MM.1S (cell line): Measurements from ENCODE around the gene PSENEN.
A peak's percentile ranks its signal among the peaks of the same experiment; 100 is the strongest.

Experiments
- DNase-seq: peaks from one replicate; pipeline ENCODE4 v3.0.0-alpha.2; 2015
- H2AFZ ChIP-seq: fragments of 300-600 bp; sonication (generic); 2 replicates; pipeline ENCODE4 v1.6.0; 2016; ENCODE audit warnings: antibody characterized with exemption, low read length
- H3F3A ChIP-seq: fragments of 300-600 bp; sonication (generic); 2 replicates; pipeline ENCODE4 v1.6.1; 2016; ENCODE audit warnings: mild to moderate bottlenecking, antibody characterized with exemption, low read length, moderate library complexity, mixed read lengths; ENCODE audit not compliant: insufficient read depth
- H3K27ac ChIP-seq: fragments of 300-600 bp; sonication (generic); 2 replicates; pipeline ENCODE4 v1.5.1; 2016; ENCODE audit warnings: mild to moderate bottlenecking, low read length
- H3K27me3 ChIP-seq: fragments of 300-600 bp; sonication (generic); replicated peaks from 2 replicates; pipeline ENCODE4 v1.6.0; 2016; ENCODE audit warnings: low read length; ENCODE audit not compliant: insufficient read depth
- H3K36me3 ChIP-seq: fragments of 300-600 bp; sonication (generic); replicated peaks from 2 replicates; pipeline ENCODE4 v1.6.1; 2016; ENCODE audit warnings: mild to moderate bottlenecking, low read length, mixed read lengths; ENCODE audit not compliant: insufficient read depth
- H3K4me1 ChIP-seq: fragments of 300-600 bp; sonication (generic); 2 replicates; pipeline ENCODE4 v1.6.1; 2016; ENCODE audit warnings: low read length, mixed read lengths
- H3K4me2 ChIP-seq: fragments of 300-600 bp; sonication (generic); 2 replicates; pipeline ENCODE4 v1.6.0; 2016; ENCODE audit warnings: low read depth, low read length
- H3K4me3 ChIP-seq: fragments of 300-600 bp; sonication (generic); 2 replicates; pipeline ENCODE4 v1.5.1; 2016; ENCODE audit warnings: low read length, mixed read lengths
- H3K79me2 ChIP-seq: fragments of 300-600 bp; sonication (generic); 2 replicates; pipeline ENCODE4 v1.6.1; 2016; ENCODE audit warnings: mixed run types, low read length, mixed read lengths
- H3K9ac ChIP-seq: fragments of 300-600 bp; sonication (generic); 2 replicates; pipeline ENCODE4 v1.6.1; 2016; ENCODE audit warnings: low read length, mixed read lengths
- H3K9me2 ChIP-seq: fragments of 300-600 bp; sonication (generic); replicated peaks from 2 replicates; pipeline ENCODE4 v1.6.1; 2016; ENCODE audit warnings: mild to moderate bottlenecking, low read length, mixed read lengths; ENCODE audit not compliant: insufficient read depth
- H3K9me3 ChIP-seq: fragments of 300-600 bp; sonication (generic); replicated peaks from 2 replicates; pipeline ENCODE4 v1.6.1; 2016; ENCODE audit warnings: mild to moderate bottlenecking, low read length, mixed read lengths; ENCODE audit not compliant: insufficient read depth
- H4K20me1 ChIP-seq: fragments of 300-600 bp; sonication (generic); 2 replicates; pipeline ENCODE4 v1.6.1; 2016; ENCODE audit warnings: mild to moderate bottlenecking, low read length, moderate library complexity, mixed read lengths; ENCODE audit not compliant: insufficient read depth
- CTCF ChIP-seq: fragments of 300-600 bp; sonication (generic); IDR thresholded peaks from 2 replicates; pipeline ENCODE4 v1.5.1; 2016; ENCODE audit warnings: antibody characterized with exemption, low read length, mixed read lengths
- EZH2 ChIP-seq: fragments of 300-600 bp; sonication (generic); optimal IDR thresholded peaks from 2 replicates; pipeline ENCODE3; 2017; ENCODE audit warnings: low read depth, mild to moderate bottlenecking, antibody characterized with exemption, low read length, mixed read lengths
- EZH2phosphoT487 ChIP-seq: fragments of 300-600 bp; sonication (generic); IDR thresholded peaks from 2 replicates; pipeline ENCODE4 v1.6.1; 2018; ENCODE audit warnings: antibody characterized with exemption, low read length

Gene PSENEN

GRCh38 chr19:35757231-35757748 is 11.8 kb downstream of the PSENEN start:
- Histone ChIP-seq H3K27ac (peak overlapping the region; percentile 57; the same call in 1 of the 2 replicates), H3K79me2 (peaks cover 15% of the 10 kb centered on the region), H3K4me3 (peak overlapping the region; percentile 75), H3K36me3 (no peaks in the 10 kb centered on the region), H4K20me1 (no peaks in the 10 kb centered on the region), H3K4me2 (peak overlapping the region; percentile 94), H3K9me2 (no peaks in the 10 kb centered on the region), H3K9ac (peak overlapping the region; percentile 77; the same call in 1 of the 2 replicates), H3F3A (peaks cover 4% of the 10 kb centered on the region; the same call in 1 of the 2 replicates), H2AFZ (peak overlapping the region; percentile 82), H3K4me1 (peaks cover 12% of the 10 kb centered on the region; the same call in 1 of the 2 replicates), H3K9me3 (no peaks in the 10 kb centered on the region), H3K27me3 (no peaks in the 10 kb centered on the region)
- TF ChIP-seq EZH2 (no peak), CTCF (no peak), EZH2phosphoT487 (no peak)
- no peak for DNase-seq

GRCh38 chr19:35757749-35758608 is 12.5 kb downstream of the PSENEN start, which contains the start of gene PROSER3:
Gene PROSER3, plus strand, starts transcription at chr19:35758176. Its CDS starts 40 bp downstream, at chr19:35758216.
- Histone ChIP-seq H3K36me3 (no peaks in the 10 kb centered on the region), H3K79me2 (peaks cover 15% of the 10 kb centered on the region), H3K27me3 (no peaks in the 10 kb centered on the region), H3K9me2 (no peaks in the 10 kb centered on the region), H3F3A (peaks cover 4% of the 10 kb centered on the region; the same call in 1 of the 2 replicates), H3K4me2 (peak within 1 kb of the TSS; percentile 94), H3K9me3 (no peaks in the 10 kb centered on the region), H3K9ac (peak within 1 kb of the TSS; percentile 77), H4K20me1 (no peaks in the 10 kb centered on the region), H2AFZ (peak within 1 kb of the TSS; percentile 82), H3K4me3 (peak within 1 kb of the TSS; percentile 75), H3K4me1 (peaks cover 12% of the 10 kb centered on the region; the same call in 1 of the 2 replicates), H3K27ac (peak within 1 kb of the TSS; percentile 61)
- TF ChIP-seq EZH2 = no peak
- TF ChIP-seq EZH2phosphoT487 = no peak
- TF ChIP-seq CTCF = no peak
- DNase-seq = peak; percentile 99

- peaks cover 4% of the 10 kb centered on the region; the same call in 1 of the 2 replicates for H3F3A ChIP-seq
- no peak overlapping the region for H3K4me2 ChIP-seq
- no peaks in the 10 kb centered on the region for H4K20me1 ChIP-seq
- no peaks in the 10 kb centered on the region for H3K9me3 ChIP-seq
- peaks cover 15% of the 10 kb centered on the region for H3K79me2 ChIP-seq
- H2AFZ ChIP-seq = no peak overlapping the region
- H3K9ac ChIP-seq = no peak overlapping the region
- H3K4me3 ChIP-seq = no peak overlapping the region
- DNase-seq = no peak
- H3K27ac ChIP-seq = no peak overlapping the region
- no peaks in the 10 kb centered on the region for H3K36me3 ChIP-seq
- H3K4me1 ChIP-seq = peaks cover 12% of the 10 kb centered on the region; the same call in 1 of the 2 replicates
- H3K9me2 ChIP-seq = no peaks in the 10 kb centered on the region
- TF ChIP-seq EZH2phosphoT487 (no peak), EZH2 (no peak), CTCF (no peak)
- H3K27me3 ChIP-seq = no peaks in the 10 kb centered on the region
Observed at GRCh38 chr19:35759697-35760096, 14.2 kb downstream of the PSENEN start.
